ENCODE results near the gene CRYM. TPM values are rescaled to one million over a fixed set of nuclear protein-coding genes. Genes with fewer than 3 reads are reported as not detected.
"Not testable (repeated sequence)": the region's sequence is repeated elsewhere in the genome, so short reads cannot be mapped to it uniquely, and the experiment has no call there.

The CRYM gene
- total RNA-seq = not detected

DNA sequence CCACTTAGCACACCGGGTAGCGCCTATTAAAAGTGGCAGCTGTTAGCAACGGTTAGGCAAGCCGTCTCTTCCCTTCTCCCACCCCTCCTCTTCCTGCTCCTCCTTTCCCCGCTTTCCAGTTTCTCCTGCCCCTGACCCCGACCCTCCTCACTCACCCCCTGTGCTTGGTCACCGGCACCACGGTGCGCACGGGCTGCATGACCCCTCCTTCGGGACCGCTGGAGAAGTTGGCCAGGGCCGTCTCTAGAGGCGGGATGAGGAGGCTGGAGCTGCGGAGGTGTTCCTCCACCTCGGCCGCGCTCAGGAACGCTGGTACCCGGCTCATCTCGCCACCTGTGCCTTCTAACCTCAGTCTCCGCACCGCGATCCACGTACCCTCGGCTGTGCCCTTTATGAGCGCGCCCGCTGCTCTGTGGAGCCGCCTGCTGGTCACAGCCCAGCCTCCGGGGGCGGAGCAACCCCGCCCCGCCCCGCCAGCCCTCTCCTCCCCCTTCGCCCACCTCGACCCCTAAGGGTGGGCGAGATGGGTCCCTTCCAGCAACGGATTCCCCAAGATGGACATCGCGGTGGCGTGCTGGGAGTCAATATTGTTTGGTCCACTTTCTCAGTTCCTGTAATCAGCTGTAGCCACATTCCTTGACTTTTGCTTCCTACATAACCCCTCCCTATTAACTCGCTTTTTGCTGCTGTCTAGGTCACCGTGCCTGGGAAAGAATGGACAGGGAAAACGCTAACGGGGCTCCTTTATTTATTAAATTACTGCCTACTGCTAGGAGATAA, at the start of gene CRYM:
TSS of gene CRYM (minus strand) at position 364 of the 780 bp plus-strand sequence. CDS start at position 325, 39 bp downstream.
- ChIA-PET CTCF (interaction anchor here (1.2 to 1.6 kb wide), 2 partner anchors 13 to 91 kb away, joined by 3 to 4 read pairs; no protein-coding TSS in a partner anchor), POLR2A (no interaction called here)
- peaks cover 72% of the 10 kb centered on the region for H3K27me3 Mint-ChIP-seq (ENCODE audit: low read depth)
- DNase-seq (peak; percentile 56), ATAC-seq (peak; percentile 88)
- H3K4me3 Mint-ChIP-seq = no peak within 1 kb of the TSS
- no peaks in the 10 kb centered on the region for H3K9me3 Mint-ChIP-seq (ENCODE audit: insufficient read depth)
- H3K36me3 Mint-ChIP-seq (ENCODE audit: low read depth) = no peaks in the 10 kb centered on the region
- no peak within 1 kb of the TSS for H3K27ac Mint-ChIP-seq
- peaks cover 6% of the 10 kb centered on the region for H3K4me1 Mint-ChIP-seq (ENCODE audit: low read depth)

DNA sequence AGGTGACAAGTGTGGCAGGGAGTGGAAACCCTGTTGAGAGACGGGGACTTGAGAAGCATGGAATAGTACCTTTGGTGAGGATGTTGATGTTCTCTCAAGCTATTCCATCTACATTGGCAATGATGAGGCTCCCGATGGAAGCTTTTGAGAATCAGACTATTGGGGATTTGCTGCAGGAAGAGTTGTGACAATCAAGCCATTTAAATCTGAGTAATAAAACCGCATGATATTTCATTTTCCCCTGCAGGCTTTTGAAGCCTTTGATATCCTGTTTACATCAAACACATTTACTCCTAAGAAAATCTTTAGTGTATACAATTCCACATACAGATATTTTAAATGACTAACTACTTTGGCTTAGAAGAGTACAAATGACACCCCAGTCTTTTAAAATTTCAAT, 49.0 kb upstream of the CRYM start:
- no peak overlapping the region for H3K4me3 Mint-ChIP-seq
- H3K27ac Mint-ChIP-seq = no peak overlapping the region
- H3K27me3 Mint-ChIP-seq (ENCODE audit: low read depth) = peaks cover 10% of the 10 kb centered on the region
- POLR2A ChIA-PET = no interaction called here
- peaks cover 4% of the 10 kb centered on the region for H3K9me3 Mint-ChIP-seq (ENCODE audit: insufficient read depth)
- H3K4me1 Mint-ChIP-seq (ENCODE audit: low read depth) = no peaks in the 10 kb centered on the region
- DNase-seq (no peak), ATAC-seq (no peak)
- no peaks in the 10 kb centered on the region for H3K36me3 Mint-ChIP-seq (ENCODE audit: low read depth)
- CTCF ChIA-PET = no interaction called here

DNA sequence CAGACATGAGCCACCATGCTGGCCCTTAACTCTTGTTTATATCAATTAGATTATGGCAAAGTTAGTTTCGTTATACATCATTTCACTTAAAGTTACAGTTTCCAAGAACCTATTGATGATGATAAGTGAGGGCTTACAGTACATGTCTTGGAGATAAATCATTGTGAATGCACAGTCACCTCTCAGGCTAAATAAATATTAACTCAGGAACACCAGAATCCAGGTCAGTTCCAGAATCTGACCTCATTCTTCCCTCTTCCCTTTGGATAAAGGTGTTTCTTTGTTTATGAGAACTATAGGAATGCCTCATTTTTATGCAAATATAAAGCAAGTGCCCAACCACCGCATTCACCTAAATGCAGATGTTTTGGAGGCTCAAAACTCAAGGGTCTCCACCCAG, 48.4 kb upstream of the CRYM start:
- H3K4me1 Mint-ChIP-seq (ENCODE audit: low read depth) = no peaks in the 10 kb centered on the region
- peaks cover 11% of the 10 kb centered on the region for H3K27me3 Mint-ChIP-seq (ENCODE audit: low read depth)
- ChIA-PET POLR2A (interaction anchor here (0.6 kb wide), 1 partner anchor 57 kb away, joined by 3 read pairs; no protein-coding TSS in a partner anchor), CTCF (no interaction called here)
- no peaks in the 10 kb centered on the region for H3K36me3 Mint-ChIP-seq (ENCODE audit: low read depth)
- ATAC-seq (no peak), DNase-seq (no peak)
- H3K9me3 Mint-ChIP-seq (ENCODE audit: insufficient read depth) = peaks cover 4% of the 10 kb centered on the region
- no peak overlapping the region for H3K4me3 Mint-ChIP-seq
- H3K27ac Mint-ChIP-seq = no peak overlapping the region

DNA sequence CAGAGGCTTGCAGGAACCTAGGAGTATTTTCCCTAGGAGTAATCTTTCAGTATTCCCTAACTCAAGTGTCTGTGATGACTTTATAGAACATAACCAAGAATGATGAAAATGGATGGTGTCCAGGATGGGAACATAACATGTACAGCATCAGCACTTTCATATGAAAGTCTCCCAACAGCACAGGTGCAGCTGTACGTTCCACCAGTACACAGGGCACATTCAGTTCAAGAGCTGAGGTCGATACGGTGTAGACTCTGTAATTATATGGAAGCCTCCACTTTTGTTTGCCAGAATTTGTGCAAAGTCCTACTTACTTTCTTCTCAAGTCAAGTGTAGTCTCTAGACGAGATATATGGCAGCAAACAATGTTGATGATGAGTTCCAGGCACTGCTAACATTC, 46.2 kb upstream of the CRYM start:
- no peak overlapping the region for H3K27ac Mint-ChIP-seq
- ATAC-seq = no peak
- DNase-seq = no peak
- H3K36me3 Mint-ChIP-seq (ENCODE audit: low read depth) = no peaks in the 10 kb centered on the region
- POLR2A ChIA-PET = no interaction called here
- H3K27me3 Mint-ChIP-seq (ENCODE audit: low read depth) = peaks cover 13% of the 10 kb centered on the region
- H3K4me1 Mint-ChIP-seq (ENCODE audit: low read depth) = no peaks in the 10 kb centered on the region
- H3K9me3 Mint-ChIP-seq (ENCODE audit: insufficient read depth) = peaks cover 4% of the 10 kb centered on the region
- H3K4me3 Mint-ChIP-seq = no peak overlapping the region
- CTCF ChIA-PET = no interaction called here

DNA sequence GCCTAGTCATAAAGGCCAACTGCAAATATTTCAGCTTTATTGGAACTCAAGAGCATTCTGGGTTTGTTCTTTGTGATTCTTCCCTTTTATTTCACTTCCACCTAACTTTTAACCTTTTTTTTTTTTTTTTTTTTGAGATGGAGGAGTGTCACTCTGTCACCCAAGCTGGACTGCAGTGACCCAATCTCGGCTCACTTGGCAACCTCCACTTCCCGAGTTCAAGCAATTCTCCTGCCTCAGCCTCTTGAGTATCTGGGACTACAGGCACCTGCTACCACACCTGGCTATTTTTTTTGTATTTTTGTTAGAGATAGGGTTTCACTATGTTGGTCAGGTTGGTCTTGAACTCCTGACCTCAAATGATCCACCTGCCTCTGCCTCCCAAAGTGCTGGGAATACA, 44.2 kb upstream of the CRYM start:
- POLR2A ChIA-PET; H3K4me3 Mint-ChIP-seq; H3K9me3 Mint-ChIP-seq (ENCODE audit: insufficient read depth); DNase-seq; ATAC-seq; H3K4me1 Mint-ChIP-seq (ENCODE audit: low read depth); CTCF ChIA-PET; H3K27ac Mint-ChIP-seq; H3K36me3 Mint-ChIP-seq (ENCODE audit: low read depth): not testable (repeated sequence)
- H3K27me3 Mint-ChIP-seq (ENCODE audit: low read depth) = peaks cover 13% of the 10 kb centered on the region

DNA sequence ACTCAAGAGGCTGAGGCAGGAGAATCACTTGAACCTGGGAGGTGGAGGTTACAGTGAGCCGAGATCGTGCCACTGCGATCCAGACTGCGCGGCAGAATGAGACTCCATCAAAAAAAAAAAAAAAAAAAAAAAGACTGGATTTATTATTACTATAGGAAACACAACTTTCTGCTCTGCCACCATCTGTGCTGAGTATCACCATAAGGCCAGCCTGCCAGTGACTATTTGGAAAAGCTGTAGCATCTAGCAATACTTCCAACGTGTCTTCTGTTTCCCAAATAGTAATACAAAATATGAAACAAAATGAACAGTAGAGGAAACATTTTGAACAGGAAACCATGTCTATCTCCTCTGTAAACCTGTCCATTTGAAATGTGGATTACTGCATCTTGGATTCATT, 43.6 kb upstream of the CRYM start:
- ATAC-seq (no peak), DNase-seq (no peak)
- ChIA-PET CTCF (no interaction called here), POLR2A (no interaction called here)
- no peaks in the 10 kb centered on the region for H3K9me3 Mint-ChIP-seq (ENCODE audit: insufficient read depth)
- no peak overlapping the region for H3K27ac Mint-ChIP-seq
- H3K4me3 Mint-ChIP-seq = no peak overlapping the region
- H3K4me1 Mint-ChIP-seq (ENCODE audit: low read depth) = no peaks in the 10 kb centered on the region
- H3K27me3 Mint-ChIP-seq (ENCODE audit: low read depth) = peaks cover 13% of the 10 kb centered on the region
- no peaks in the 10 kb centered on the region for H3K36me3 Mint-ChIP-seq (ENCODE audit: low read depth)

DNA sequence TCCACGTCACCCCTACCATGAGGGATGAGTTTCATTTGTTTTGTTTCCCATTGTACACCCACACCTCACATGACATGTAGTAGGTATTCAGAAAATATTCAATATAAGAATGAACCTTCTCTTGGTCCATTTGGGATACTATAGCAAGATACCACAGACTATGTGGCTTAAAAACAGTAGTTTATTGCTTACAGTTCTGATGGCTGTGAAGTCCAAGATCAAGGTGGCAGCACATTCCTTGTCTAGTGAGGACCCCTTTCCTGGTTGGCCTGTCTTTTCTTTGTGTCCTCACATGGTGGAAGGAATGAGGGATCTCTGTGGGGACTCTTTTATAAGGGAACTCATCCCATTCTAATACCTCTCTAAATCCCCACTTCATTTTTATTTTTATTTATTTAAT, 36.2 kb upstream of the CRYM start:
- Mint-ChIP-seq H3K9me3 (ENCODE audit: insufficient read depth) (no peaks in the 10 kb centered on the region), H3K36me3 (ENCODE audit: low read depth) (no peaks in the 10 kb centered on the region), H3K27ac (no peak overlapping the region), H3K4me1 (ENCODE audit: low read depth) (no peaks in the 10 kb centered on the region), H3K27me3 (ENCODE audit: low read depth) (peaks cover 11% of the 10 kb centered on the region), H3K4me3 (no peak overlapping the region)
- DNase-seq (no peak), ATAC-seq (no peak)
- POLR2A ChIA-PET = no interaction called here
- CTCF ChIA-PET = no interaction called here

DNA sequence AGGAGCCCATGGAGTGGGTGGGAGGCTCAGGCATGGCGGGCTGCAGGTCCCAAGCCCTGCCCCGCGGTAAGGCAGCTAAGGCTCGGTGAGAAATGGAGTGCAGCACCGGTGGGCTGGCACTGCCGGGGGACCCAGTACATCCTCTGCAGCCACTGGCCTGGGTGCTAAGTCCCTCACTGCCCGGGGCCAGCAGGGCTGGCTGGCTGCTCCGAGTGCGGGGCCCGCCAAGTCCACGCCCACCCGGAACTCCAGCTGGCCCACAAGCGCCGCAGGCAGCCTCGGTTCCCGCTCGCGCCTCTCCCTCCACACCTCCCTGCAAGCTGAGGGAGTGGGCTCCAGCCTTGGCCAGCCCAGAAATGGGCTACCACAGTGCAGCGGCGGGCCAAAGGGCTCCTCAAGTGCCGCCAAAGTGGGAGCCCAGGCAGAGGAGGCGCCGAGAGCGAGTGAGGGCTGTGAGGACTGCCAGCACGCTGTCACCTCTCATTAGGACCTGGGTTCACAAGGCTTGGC, 34.8 kb upstream of the CRYM start:
- DNase-seq; POLR2A ChIA-PET; H3K4me3 Mint-ChIP-seq; H3K9me3 Mint-ChIP-seq (ENCODE audit: insufficient read depth); CTCF ChIA-PET; H3K36me3 Mint-ChIP-seq (ENCODE audit: low read depth); H3K27ac Mint-ChIP-seq; ATAC-seq; H3K4me1 Mint-ChIP-seq (ENCODE audit: low read depth): not testable (repeated sequence)
- peaks cover 13% of the 10 kb centered on the region for H3K27me3 Mint-ChIP-seq (ENCODE audit: low read depth)

DNA sequence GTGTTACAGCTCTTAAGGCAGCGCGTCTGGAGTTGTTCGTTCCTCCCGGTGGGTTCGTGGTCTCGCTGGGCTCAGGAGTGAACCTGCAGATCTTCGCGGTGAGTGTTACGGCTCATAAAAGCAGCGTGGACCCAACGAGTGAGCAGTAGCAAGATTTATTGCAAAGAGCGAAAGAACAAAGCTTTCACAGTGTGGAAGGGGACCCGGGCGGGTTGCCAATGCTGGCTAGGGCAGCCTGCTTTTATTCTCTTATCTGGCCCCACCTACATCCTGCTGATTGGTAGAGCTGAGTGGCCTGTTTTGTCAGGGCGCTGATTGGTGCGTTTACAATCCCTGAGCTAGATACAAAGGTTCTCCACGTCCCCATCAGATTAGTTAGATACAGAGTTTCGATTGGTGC, 34.0 kb upstream of the CRYM start:
- H3K4me3 Mint-ChIP-seq; H3K9me3 Mint-ChIP-seq (ENCODE audit: insufficient read depth); ATAC-seq; H3K36me3 Mint-ChIP-seq (ENCODE audit: low read depth); H3K27ac Mint-ChIP-seq; H3K4me1 Mint-ChIP-seq (ENCODE audit: low read depth); CTCF ChIA-PET; POLR2A ChIA-PET; DNase-seq: not testable (repeated sequence)
- H3K27me3 Mint-ChIP-seq (ENCODE audit: low read depth) = peaks cover 15% of the 10 kb centered on the region

DNA sequence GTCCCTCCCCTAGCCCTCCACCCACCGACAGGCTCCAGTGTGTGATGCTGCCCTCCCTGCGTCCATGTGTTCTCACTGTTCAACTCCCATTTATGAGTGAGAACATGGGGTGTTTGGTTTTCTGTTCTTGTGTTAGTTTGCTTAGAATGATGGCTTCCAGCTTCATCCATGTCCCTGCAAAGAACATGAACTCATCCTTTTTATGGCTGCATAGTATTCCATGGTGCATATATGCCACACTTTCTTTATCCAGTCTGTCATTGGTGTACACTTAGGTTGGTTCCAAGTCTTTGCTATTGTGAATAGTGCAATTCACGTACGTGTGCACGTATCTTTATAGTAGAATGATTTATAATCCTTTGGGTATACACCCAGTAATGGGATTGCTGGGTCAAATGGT, 28.6 kb upstream of the CRYM start:
- CTCF ChIA-PET; H3K27ac Mint-ChIP-seq; H3K4me3 Mint-ChIP-seq; H3K9me3 Mint-ChIP-seq (ENCODE audit: insufficient read depth); DNase-seq; H3K4me1 Mint-ChIP-seq (ENCODE audit: low read depth); H3K36me3 Mint-ChIP-seq (ENCODE audit: low read depth); ATAC-seq; POLR2A ChIA-PET: not testable (repeated sequence)
- H3K27me3 Mint-ChIP-seq (ENCODE audit: low read depth) = peaks cover 39% of the 10 kb centered on the region

DNA sequence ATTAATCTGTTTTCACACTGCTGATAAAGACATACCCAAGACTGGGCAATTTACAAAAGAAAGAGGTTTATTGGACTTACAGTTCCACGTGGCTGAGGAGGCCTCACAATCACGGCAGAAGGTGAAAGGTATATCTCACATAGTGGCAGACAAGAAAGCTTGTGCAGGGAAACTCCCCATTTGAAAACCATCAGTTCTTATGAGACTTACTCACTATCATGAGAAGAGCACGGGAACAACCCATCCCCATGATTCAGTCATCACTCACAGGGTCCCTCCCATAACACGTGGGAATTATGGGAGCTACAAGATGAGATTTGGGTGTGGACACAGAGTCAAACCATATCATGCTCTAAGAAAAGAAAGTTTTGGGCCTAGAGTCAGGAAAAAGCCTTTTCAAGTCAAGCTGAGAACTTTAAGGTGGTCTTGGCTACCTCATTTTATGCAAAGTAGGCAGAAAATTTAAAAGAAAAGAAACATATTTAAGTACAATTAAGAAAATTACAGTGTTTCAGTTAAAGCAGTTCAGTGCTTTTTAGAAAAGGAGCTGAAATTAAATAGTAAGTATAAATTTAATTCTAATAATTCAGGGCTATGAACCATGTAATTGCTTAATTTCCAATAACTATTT, 24.9 kb upstream of the CRYM start:
- ATAC-seq (no peak), DNase-seq (no peak)
- CTCF ChIA-PET = interaction anchor here (0.7 to 1.9 kb wide), 2 partner anchors 22 to 145 kb away, joined by 3 to 9 read pairs; partner anchors contain the start of gene LDAF1
- H3K36me3 Mint-ChIP-seq (ENCODE audit: low read depth) = no peaks in the 10 kb centered on the region
- H3K9me3 Mint-ChIP-seq (ENCODE audit: insufficient read depth) = no peaks in the 10 kb centered on the region
- peaks cover 48% of the 10 kb centered on the region for H3K27me3 Mint-ChIP-seq (ENCODE audit: low read depth)
- H3K4me3 Mint-ChIP-seq = no peak overlapping the region
- POLR2A ChIA-PET = no interaction called here
- H3K4me1 Mint-ChIP-seq (ENCODE audit: low read depth) = peaks cover 22% of the 10 kb centered on the region
- no peak overlapping the region for H3K27ac Mint-ChIP-seq

DNA sequence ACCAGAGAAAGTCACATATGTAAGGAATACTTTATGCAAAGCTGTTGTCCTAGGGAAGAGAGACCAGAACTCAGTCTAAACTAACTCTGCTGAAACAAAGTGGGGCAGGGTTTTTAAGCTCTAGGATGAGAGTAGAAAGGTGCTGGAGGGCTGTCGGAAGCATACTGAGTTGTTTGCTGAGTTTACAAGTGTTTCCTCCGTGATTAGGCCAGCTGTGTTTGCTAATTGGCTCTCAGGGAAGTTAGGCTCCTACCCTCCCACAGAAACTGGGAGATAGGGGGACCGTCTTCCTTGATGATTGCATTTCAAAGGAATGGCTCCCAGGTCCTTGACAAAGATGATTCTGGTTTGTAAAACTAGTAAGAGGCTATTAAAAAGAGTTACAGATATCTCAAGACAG, 24.4 kb upstream of the CRYM start:
- no peak for ATAC-seq
- CTCF ChIA-PET = interaction anchor here (0.7 to 1.9 kb wide), 2 partner anchors 23 to 145 kb away, joined by 3 to 9 read pairs; partner anchors contain the start of gene LDAF1
- H3K36me3 Mint-ChIP-seq (ENCODE audit: low read depth) = no peaks in the 10 kb centered on the region
- H3K27me3 Mint-ChIP-seq (ENCODE audit: low read depth) = peaks cover 48% of the 10 kb centered on the region
- H3K9me3 Mint-ChIP-seq (ENCODE audit: insufficient read depth) = no peaks in the 10 kb centered on the region
- H3K4me3 Mint-ChIP-seq = peak overlapping the region; percentile 84
- no peak overlapping the region for H3K27ac Mint-ChIP-seq
- H3K4me1 Mint-ChIP-seq (ENCODE audit: low read depth) = peaks cover 22% of the 10 kb centered on the region
- POLR2A ChIA-PET = no interaction called here
- DNase-seq = no peak

Measured in activated CD8-positive, alpha-beta T cell treated with anti-CD3 and anti-CD28 coated beads, Interleukin-2, amount 10 ng/mL, durations not matched to agents 7 days and 5 days (primary cell).